Esophagus muscularis mucosa (tissue), 4 donors: ENCODE measurements around the gene HPS6. TPM values are rescaled to one million over a fixed set of nuclear protein-coding genes. Genes with fewer than 3 reads are reported as not detected.

Source experiments
- DNase-seq: peaks from one replicate; pipeline ENCODE4 v3.0.0-alpha.2; 2017; ENCODE audit errors: extremely low spot score
- H3K27ac ChIP-seq, 4 donors: fragments of 200-600 bp; sonication (generic); replicated peaks in 1 of 4; 1 replicate in 3 of 4; 2 replicates in 1 of 4; pipeline ENCODE4 v1.5.1; 2016 to 2019; ENCODE audit warnings: mild to moderate bottlenecking in 1 of 4
- H3K27me3 ChIP-seq, 4 donors: fragments of 200-600 bp; sonication (generic); one replicate each; pipeline versions ENCODE4 v1.5.1 to v1.6.0; 2016 to 2019
- H3K36me3 ChIP-seq, 4 donors: fragments of 200-600 bp; sonication (generic); one replicate each; pipeline ENCODE4 v1.5.1; 2016 to 2019
- H3K4me1 ChIP-seq, 4 donors: fragments of 200-600 bp; sonication (generic); one replicate each; pipeline ENCODE4 v1.5.1; 2016 to 2019
- H3K4me3 ChIP-seq, 4 donors: fragments of 200-600 bp; sonication (generic); 1 replicate in 2 of 4; 2 replicates in 2 of 4; pipeline ENCODE4 v1.5.1; 2016 to 2019; ENCODE audit warnings: mild to moderate bottlenecking in 4 of 4, moderate library complexity in 1 of 4
- H3K9me3 ChIP-seq, 4 donors: fragments of 200-600 bp; sonication (generic); 1 replicate in 3 of 4; 2 replicates in 1 of 4; pipeline ENCODE4 v1.5.1; 2016 to 2019
- EP300 ChIP-seq: sonication (generic); formaldehyde crosslinking; IDR thresholded peaks from one replicate; pipeline ENCODE4 v1.6.1; 2017; ENCODE audit warnings: antibody characterized with exemption
- POLR2A ChIP-seq: fragments of 450-650 bp; IDR thresholded peaks from one replicate; pipeline ENCODE4 v1.6.1; 2017; ENCODE audit warnings: antibody characterized with exemption, moderate library complexity, mild to moderate bottlenecking, low read depth
- POLR2AphosphoS5 ChIP-seq, 2 donors: sonication (generic); formaldehyde crosslinking; IDR thresholded peaks; one replicate each; pipeline ENCODE4 v1.6.1; 2017; ENCODE audit warnings: antibody characterized with exemption in 2 of 2
- WGBS: methylation state at CpG from one replicate; pipeline ENCODE4 v1.1.5; 2018; 5-methylcytosine and 5-hydroxymethylcytosine counted together
- intact Hi-C: fragments of 100-400 bp; cut with DNase I; formaldehyde crosslinking; loops from one replicate; pipeline ENCODE4 v1.15.1; 2023
- total RNA-seq, 4 donors: library from RNA; depleted of rRNA; stranded (reverse); fragments of >200 nt; gene quantifications; one replicate each; pipeline versions ENCODE4 v1.1.0 to v1.2.1, GENCODE V29; 2016
- TF ChIP-seq, protein P1 (sequence below), 3 experiments: fragments of 200-600 bp in 2 of 3; fragments of 450-650 bp in 1 of 3; sonication (generic) in 2 of 3; IDR thresholded peaks; one replicate each; pipeline ENCODE4 v1.5.1; 2017 to 2019; ENCODE audit warnings: antibody characterized with exemption in 3 of 3, mild to moderate bottlenecking in 2 of 3, moderate library complexity in 1 of 3

HPS6 gene
- total RNA-seq, 4 donors from 2014 or later: 21.2 to 40.0 (median 28.2) TPM

DNA sequence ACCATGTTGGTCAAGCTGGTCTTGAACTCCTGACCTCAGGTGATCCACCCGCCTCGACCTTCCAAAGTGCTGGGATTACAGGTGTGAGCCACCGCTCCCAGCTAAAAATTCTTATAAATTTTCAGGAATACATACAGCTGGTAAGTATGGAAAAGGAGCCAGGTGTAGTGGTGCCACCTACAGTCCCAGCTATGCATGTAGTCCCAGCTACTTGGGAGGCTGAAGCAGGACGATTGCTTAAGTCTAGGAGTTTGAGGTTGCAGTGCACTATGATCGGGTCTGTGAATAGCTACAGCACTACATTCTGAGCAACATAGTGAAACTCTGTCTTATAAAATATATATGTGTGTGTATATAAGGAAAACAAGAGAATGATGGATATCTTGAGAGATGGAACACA, 36.0 kb downstream of the HPS6 start:
- no peaks in the 10 kb centered on the region for H3K4me1 ChIP-seq
- H3K9me3 ChIP-seq: no peaks in the 10 kb centered on the region
- WGBS: 77% methylated on average over 5 of the region's 5 CpGs

DNA sequence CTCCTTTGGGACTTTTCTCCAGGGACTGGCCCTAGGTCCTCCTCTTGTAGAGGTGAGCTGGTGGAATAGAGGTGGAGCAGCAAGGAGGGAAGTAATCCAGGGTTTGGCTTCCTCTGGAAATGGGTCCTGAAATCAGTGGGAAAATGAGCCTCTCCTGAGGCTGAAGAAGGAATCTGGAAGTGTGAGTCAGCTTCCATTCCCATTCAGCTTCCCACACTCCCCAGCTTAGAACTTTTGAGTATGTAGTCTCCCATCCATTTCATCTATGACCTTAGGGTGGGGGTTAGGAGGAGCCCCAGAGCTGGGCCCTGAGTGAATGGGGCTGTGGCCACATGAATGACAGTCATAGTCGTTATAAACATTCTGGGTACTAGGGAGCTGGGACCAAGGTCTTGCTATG, 37.3 kb downstream of the HPS6 start:
- H3K27ac ChIP-seq: no peak overlapping the region
- H3K4me1 ChIP-seq: no peaks in the 10 kb centered on the region
- no peaks in the 10 kb centered on the region for H3K27me3 ChIP-seq
- 75% methylated on average over 1 of the region's 1 CpG for WGBS
- no peak for TF ChIP-seq EP300
- TF ChIP-seq, protein P1, sequence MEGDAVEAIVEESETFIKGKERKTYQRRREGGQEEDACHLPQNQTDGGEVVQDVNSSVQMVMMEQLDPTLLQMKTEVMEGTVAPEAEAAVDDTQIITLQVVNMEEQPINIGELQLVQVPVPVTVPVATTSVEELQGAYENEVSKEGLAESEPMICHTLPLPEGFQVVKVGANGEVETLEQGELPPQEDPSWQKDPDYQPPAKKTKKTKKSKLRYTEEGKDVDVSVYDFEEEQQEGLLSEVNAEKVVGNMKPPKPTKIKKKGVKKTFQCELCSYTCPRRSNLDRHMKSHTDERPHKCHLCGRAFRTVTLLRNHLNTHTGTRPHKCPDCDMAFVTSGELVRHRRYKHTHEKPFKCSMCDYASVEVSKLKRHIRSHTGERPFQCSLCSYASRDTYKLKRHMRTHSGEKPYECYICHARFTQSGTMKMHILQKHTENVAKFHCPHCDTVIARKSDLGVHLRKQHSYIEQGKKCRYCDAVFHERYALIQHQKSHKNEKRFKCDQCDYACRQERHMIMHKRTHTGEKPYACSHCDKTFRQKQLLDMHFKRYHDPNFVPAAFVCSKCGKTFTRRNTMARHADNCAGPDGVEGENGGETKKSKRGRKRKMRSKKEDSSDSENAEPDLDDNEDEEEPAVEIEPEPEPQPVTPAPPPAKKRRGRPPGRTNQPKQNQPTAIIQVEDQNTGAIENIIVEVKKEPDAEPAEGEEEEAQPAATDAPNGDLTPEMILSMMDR (IDR thresholded peaks at IDR 0.05): no peak
- TF ChIP-seq POLR2A: no peak
- no peak for TF ChIP-seq POLR2AphosphoS5 (IDR thresholded peaks at IDR 0.05)
- DNase-seq: no peak
- no peak overlapping the region for H3K4me3 ChIP-seq
- intact Hi-C loops: no loop called here
- peaks cover 7 to 19% (median 11%) of the 10 kb centered on the region in 4 donors for H3K36me3 ChIP-seq
- H3K9me3 ChIP-seq: no peaks in the 10 kb centered on the region

More for the DNA sequence above, 36.0 kb downstream of the HPS6 start:
- no peak overlapping the region for H3K4me3 ChIP-seq
- TF ChIP-seq EP300 (no peak), POLR2AphosphoS5 (IDR thresholded peaks at IDR 0.05) (no peak), POLR2A (no peak)
- no peaks in the 10 kb centered on the region for H3K27me3 ChIP-seq
- intact Hi-C loops: no loop called here
- H3K36me3 ChIP-seq: peaks cover 0 to 9% (median 1%) of the 10 kb centered on the region in 4 donors
- DNase-seq: no peak
- no peak overlapping the region for H3K27ac ChIP-seq

DNA sequence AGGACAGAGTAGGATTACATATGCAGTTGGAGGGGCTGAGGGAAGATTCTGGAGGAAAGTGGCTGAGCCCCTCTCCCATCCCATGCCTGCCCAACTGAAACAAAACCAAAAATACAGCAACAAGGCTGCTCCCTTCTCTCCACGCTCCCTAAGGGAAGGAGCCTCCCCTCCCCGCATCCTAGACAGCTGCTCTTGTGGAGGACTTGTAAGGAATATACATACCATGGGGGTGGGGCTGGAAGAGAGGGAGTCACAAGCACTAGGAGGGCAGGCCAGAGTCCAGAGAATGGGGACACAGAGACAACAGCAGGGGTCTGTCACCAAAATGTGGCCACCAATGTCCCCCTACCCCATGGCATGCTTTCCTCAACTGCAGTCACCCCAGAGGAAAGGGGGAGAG, 41.8 kb downstream of the HPS6 start:
- intact Hi-C loops: no loop called here
- no CpG with 5 or more reads among the region's 2 CpGs for WGBS
- no peak for DNase-seq
- Histone ChIP-seq H3K27me3 (no peaks in the 10 kb centered on the region), H3K4me3 (no peak overlapping the region), H3K36me3 (peaks cover 47 to 54% (median 52%) of the 10 kb centered on the region in 4 donors), H3K4me1 (peaks cover 0 to 9% (median 4%) of the 10 kb centered on the region in 4 donors), H3K9me3 (no peaks in the 10 kb centered on the region), H3K27ac (peak overlapping the region in 1 of 4 donors; percentile 23)
- TF ChIP-seq POLR2A (no peak), POLR2AphosphoS5 (IDR thresholded peaks at IDR 0.05) (no peak), EP300 (no peak)
- TF ChIP-seq, protein P1 (IDR thresholded peaks at IDR 0.05): no peak

DNA sequence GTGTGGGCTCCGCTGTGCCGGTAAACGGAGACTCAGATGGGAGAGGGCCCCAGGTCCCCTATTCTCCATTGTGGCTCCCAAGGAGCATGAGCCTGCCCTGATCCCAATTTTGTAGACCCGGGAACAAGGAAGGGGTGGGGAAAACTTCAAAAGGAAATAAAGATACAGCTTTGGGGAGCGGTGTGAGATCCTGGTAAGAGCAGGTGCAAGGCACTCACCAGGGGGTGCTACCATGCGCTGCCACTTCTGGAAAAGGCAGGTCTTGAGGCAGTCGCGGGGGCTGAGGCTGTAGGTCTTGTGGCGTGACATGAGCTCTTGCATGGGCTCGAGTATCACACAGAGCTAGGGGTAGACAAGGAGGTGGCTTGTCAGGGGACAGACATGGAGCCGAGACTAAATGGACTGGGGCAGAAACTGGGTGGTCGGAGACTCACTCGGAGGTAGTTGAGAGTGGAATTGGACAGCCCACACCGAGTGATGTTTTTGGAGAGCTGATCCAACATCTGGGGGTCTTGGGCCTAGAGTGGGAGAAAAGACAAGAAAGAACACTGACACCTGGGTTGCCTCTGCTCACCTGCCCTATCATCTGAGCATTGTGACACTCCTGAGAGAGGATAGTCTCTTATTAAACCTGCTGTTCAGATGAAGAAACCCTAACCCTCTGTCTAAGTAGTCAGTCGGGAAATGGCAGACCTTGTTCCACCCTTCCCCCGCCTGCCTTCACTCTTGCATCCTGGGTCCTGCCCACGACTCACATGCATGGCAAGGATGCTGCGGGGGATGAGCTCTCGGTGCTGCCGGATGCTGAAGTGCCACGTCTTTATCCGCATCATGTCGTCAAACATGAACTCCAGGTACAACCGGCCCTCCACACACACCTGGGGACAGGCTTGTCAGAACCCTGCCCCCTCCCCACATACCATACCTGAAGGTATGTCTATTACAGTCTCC, 44.3 kb downstream of the HPS6 start:
- Histone ChIP-seq H3K4me3 (no peak overlapping the region), H3K36me3 (peaks cover 47 to 54% (median 52%) of the 10 kb centered on the region in 4 donors)
- 90% methylated on average over 23 of the region's 24 CpGs for WGBS

GRCh38 chr10:102111276-102111675, 46.1 kb downstream of the HPS6 start:
- peaks cover 47 to 54% (median 52%) of the 10 kb centered on the region in 4 donors for H3K36me3 ChIP-seq
- no peak overlapping the region for H3K4me3 ChIP-seq
- no peaks in the 10 kb centered on the region for H3K9me3 ChIP-seq
- no peak for DNase-seq
- H3K27ac ChIP-seq: no peak overlapping the region
- peaks cover 33 to 49% (median 43%) of the 10 kb centered on the region in 4 donors for H3K4me1 ChIP-seq
- intact Hi-C loops: no loop called here
- WGBS: 90% methylated on average over 12 of the region's 12 CpGs
- H3K27me3 ChIP-seq: no peaks in the 10 kb centered on the region
- no peak for TF ChIP-seq POLR2AphosphoS5 (IDR thresholded peaks at IDR 0.05)
- no peak for TF ChIP-seq POLR2A
- TF ChIP-seq EP300: no peak
- TF ChIP-seq, protein P1 (IDR thresholded peaks at IDR 0.05): no peak

More for the DNA sequence above, 44.3 kb downstream of the HPS6 start:
- Histone ChIP-seq H3K27me3 (no peaks in the 10 kb centered on the region), H3K9me3 (no peaks in the 10 kb centered on the region), H3K27ac (no peak overlapping the region), H3K4me1 (peaks cover 20 to 33% (median 28%) of the 10 kb centered on the region in 4 donors)
- TF ChIP-seq POLR2AphosphoS5 (IDR thresholded peaks at IDR 0.05) (no peak), POLR2A (no peak)
- TF ChIP-seq, protein P1 (IDR thresholded peaks at IDR 0.05): no peak
- intact Hi-C loops: no loop called here
- no peak for DNase-seq
